Left lobe of liver (tissue), 2 donors: ENCODE measurements around the gene LAIR2. TPM values are rescaled to one million over a fixed set of nuclear protein-coding genes. Genes with fewer than 3 reads are reported as not detected.
"Not testable (repeated sequence)": the region's sequence is repeated elsewhere in the genome, so short reads cannot be mapped to it uniquely, and the experiment has no call there.

Experiments used
- ATAC-seq: fragments of 200-7000 bp; cut with Tn5 transposase; one replicate; pipeline ENCODE4 v1.9.1; 2020; ENCODE audit warnings: mild to moderate bottlenecking, moderate library complexity
- DNase-seq: peaks from one replicate; pipeline ENCODE4 v3.0.0-alpha.2; 2020; ENCODE audit warnings: low spot score
- total RNA-seq: library from RNA; stranded (reverse); gene quantifications from one replicate; pipeline ENCODE4 v1.2.1, GENCODE V29; 2021
- donor health status: DM: no; HTN: no; CAD: no; lungs with moderate emphysema.
- donor health status: DM: no; HTN: yes; CAD: no.

Gene LAIR2
- total RNA-seq, 1 donor from 2014 or later, result not detected

GRCh38 chr19:54464044-54464629, 38.5 kb upstream of the LAIR2 start:
- DNase-seq (peak; percentile 95), ATAC-seq (peak; percentile 69)

DNA sequence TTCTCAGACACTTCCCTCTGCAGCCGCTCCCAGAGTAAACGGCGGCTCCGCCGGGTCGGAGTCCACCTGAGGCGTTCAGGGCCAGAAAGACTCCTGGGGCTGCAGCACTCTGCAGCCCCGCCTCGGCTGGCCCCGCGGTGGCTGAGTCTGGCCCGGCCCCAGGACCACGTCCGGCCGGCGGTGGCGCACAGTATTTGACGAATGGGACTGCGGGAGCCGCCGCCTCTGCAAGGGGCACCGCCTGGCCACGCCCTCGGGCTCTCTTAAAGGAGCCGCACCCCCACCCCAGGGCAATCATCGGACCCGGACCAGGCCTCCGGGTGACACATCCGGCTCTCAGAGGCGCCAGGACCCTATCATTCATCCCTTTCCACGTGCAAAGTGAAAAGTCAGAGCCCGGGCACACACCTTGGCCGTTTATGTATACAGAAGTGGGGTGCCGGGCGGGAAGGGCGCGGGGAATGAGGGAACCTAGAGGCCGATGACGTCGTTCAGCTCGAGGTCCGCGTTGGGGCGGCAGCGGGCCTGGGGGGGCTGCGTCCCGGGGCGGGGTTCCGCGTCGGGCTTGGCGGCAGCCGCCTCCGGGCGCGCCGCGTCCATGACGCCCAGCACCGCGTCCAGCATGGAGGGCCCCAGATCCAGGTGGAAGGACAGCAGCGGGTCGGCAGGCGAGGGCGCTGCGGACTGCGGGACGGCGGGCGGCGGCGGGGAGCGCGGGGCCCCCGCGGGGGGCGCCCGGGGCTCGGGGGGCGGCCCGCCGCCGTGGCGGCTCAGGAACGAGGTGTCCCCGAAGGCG, 37.8 kb upstream of the LAIR2 start:
- peak; percentile 93 for DNase-seq
- peak; percentile 66 for ATAC-seq

GRCh38 chr19:54465426-54466109, 37.1 kb upstream of the LAIR2 start:
- no peak for DNase-seq
- ATAC-seq, result no peak

- ATAC-seq, DNase-seq: not testable (repeated sequence)
Observed at GRCh38 chr19:54466110-54466480, 36.5 kb upstream of the LAIR2 start.

GRCh38 chr19:54469496-54469934, 33.1 kb upstream of the LAIR2 start:
- no peak for ATAC-seq

DNA sequence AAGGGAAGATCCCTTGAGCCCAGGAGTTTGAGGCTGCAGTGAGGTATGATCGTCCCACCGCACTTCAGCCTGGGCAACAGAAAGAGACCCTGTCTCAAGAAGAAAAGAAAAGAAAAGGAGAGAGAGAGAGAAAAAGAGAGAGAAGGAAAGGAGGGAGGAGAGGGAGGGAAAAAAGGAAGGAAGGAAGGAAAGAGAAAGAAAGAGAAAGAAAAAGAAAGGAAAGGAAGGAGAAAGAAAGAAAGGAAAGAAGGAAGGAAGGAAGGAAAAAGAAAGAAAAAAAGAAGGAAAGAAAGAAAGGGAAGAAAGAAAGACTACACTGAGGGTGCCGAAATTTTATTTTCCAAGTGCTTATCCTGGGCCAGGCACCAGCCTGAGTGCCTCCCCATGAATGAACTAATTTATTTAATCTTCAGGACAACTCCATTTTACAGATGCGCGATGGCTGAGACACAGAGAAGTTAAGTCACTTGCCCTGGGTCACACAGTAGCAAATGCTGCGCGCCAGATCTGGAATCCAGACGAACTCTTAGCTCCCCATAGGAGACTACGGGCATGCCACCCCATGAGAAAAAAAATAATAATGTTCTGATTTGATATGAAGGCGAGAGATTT, 32.2 kb upstream of the LAIR2 start:
- DNase-seq (no peak), ATAC-seq (no peak)

More at GRCh38 chr19:54469496-54469934, 33.1 kb upstream of the LAIR2 start:
- DNase-seq, result no peak

GRCh38 chr19:54470991-54471782, 31.4 kb upstream of the LAIR2 start:
- peak; percentile 10 for ATAC-seq
- no peak for DNase-seq

- DNase-seq, result no peak
Observed at GRCh38 chr19:54473071-54473891, 29.4 kb upstream of the LAIR2 start, which contains the start of gene CDC42EP5. Gene CDC42EP5 (minus strand): TSS chr19:54473296. CDS start chr19:54465547, 7,749 bp downstream.

DNA sequence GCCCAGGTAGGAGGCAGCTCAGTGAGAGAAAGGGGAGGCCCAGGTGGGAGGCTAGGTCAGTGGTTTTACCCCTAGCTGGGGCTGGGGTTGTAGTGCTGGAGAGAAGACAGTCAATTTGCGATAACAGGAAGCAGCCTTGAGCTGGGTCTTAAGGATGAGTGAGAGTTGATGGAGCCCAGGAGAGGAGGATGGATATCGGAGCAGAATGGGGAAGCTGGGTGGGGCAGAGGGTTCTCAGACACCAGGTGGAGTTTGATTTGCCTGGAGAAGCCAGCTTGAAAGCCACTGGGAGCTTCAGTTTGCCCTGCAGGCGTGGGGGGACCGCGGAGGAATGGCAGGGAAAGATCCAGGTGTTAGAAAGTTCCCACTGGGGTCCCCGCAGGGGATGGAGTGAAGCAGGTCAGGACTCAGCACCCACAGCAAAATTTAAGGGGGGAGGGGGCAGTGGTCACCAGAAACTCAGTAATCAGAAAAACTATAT, 28.7 kb upstream of the LAIR2 start:
- no peak for DNase-seq
- ATAC-seq, result no peak

More at GRCh38 chr19:54473071-54473891, 29.4 kb upstream of the LAIR2 start, which contains the start of gene CDC42EP5:
- ATAC-seq, result peak; percentile 76

- DNase-seq, result no peak
- no peak for ATAC-seq
Observed at GRCh38 chr19:54475706-54476105, 26.9 kb upstream of the LAIR2 start.

GRCh38 chr19:54477650-54478049, 25.0 kb upstream of the LAIR2 start:
- no peak for DNase-seq
- ATAC-seq, result peak; percentile 30

DNA sequence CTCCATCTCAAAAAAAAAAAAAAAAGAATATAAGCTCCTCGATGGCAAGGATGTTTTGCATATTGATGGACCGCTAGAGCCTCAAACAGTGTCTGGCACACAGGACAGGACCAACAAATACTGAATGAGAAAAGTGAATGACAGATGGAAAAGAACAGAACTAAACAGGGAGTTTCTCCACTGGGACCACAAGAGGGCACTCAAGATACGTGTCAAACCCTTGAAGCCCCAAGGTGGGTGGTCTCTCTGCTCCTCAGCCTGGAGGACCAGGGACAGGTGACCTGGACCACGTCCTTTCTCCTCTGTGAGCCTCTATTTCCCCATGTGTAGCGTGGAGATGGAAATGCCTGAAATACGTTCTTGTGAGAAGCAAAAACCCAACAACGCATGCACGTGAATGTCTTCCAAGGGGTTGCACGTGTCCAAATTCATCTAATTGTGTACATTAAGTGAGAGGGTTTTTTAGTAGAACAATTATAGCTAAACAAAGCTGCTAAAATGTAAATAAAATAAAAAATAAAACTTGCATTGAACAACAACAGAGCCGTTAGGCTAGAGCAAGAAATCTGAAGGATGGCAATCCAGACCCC, 23.9 kb upstream of the LAIR2 start:
- DNase-seq (no peak), ATAC-seq (peak; percentile 69)

GRCh38 chr19:54480051-54480450, 22.6 kb upstream of the LAIR2 start:
- ATAC-seq, result no peak

DNA sequence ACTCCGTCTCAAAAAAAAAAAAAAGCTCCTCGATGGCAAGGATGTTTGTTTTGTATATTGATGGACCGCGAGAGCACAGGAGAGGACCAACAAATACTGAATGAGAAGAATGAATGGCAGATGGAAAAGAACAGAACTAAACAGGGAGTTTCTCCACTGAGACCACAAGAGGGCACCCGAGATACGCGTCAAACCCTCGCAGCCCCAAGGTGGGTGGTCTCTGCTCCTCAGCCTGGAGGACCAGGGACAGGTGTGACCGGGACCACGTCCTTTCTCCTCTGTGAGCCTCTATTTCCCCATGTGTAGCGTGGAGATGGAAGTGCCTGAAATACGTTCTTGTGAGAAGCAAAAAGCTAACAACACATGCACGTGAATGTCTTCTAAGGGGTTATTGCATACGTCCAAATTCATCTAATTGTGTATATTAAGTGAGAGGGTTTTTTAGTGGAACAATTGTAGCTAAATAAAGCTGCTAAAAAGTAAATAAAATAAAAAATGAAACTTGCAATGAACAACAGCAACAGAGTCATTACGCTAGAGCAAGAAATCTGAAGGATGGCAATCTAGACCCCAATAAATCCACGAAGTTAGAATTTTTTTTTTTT, 21.2 kb upstream of the LAIR2 start:
- DNase-seq (no peak), ATAC-seq (peak; percentile 76)

More at GRCh38 chr19:54480051-54480450, 22.6 kb upstream of the LAIR2 start:
- no peak for DNase-seq

GRCh38 chr19:54482889-54483288, 19.7 kb upstream of the LAIR2 start:
- ATAC-seq (no peak), DNase-seq (no peak)

DNA sequence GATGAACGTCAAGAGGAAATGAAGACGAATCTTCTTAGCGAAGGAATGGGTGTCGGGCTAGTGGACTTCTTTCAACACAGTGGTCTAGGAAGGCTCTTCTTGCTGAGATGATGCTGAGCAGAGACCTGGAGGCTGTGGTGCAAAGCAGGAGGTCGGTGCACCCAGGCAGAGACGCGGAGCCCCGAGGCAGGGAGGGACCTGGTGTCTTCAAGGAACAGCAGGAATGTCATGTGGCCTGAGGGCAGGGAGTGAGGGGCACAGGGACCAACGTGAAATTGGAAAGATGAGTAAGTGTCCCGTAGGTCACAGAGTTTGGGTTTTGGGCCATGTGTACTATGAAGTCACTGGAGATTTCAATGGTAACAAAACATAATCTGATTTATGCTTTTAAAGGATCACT, 18.2 kb upstream of the LAIR2 start:
- ATAC-seq, result no peak
- DNase-seq, result no peak

GRCh38 chr19:54485851-54486250, 16.8 kb upstream of the LAIR2 start:
- DNase-seq (no peak), ATAC-seq (no peak)

- ATAC-seq (no peak), DNase-seq (no peak)
Observed at GRCh38 chr19:54489341-54489740, 13.3 kb upstream of the LAIR2 start.
